ENCODE measurements around the gene CEP85. TPM values are rescaled to one million over a fixed set of nuclear protein-coding genes. Genes with fewer than 3 reads are reported as not detected.
"Not testable (repeated sequence)": the region's sequence is repeated elsewhere in the genome, so short reads cannot be mapped to it uniquely, and the experiment has no call there.

Gene CEP85
- total RNA-seq, 1 donor from 2014 or later: 8.4 TPM

DNA sequence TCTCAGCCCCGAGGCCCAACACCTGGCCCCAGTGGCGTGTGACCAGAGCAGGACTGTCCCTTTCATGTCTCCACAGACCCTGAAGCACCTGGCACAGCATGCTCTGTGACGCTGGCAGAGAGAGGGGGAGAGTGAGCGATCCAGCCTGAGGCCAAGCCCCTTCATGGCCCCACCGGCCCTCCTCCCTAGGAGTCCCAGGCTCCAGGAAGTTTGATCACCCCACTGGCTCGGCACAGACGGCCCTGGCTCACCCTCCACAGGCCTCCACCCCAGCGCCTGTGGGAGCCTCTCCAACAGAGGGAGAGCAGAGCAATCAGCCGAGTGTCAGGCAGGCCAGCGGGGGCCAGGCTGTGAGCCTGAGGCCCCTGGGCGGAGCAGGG lies 56.9 kb downstream of the CEP85 start:
- FAIRE-seq (no peak), DNase-seq (ENCODE audit: low read depth) (no peak)
- H3K36me3 ChIP-seq (ENCODE audit: control insufficient read depth, insufficient read depth, low read length): no peaks in the 10 kb centered on the region
- TF ChIP-seq, protein P1, sequence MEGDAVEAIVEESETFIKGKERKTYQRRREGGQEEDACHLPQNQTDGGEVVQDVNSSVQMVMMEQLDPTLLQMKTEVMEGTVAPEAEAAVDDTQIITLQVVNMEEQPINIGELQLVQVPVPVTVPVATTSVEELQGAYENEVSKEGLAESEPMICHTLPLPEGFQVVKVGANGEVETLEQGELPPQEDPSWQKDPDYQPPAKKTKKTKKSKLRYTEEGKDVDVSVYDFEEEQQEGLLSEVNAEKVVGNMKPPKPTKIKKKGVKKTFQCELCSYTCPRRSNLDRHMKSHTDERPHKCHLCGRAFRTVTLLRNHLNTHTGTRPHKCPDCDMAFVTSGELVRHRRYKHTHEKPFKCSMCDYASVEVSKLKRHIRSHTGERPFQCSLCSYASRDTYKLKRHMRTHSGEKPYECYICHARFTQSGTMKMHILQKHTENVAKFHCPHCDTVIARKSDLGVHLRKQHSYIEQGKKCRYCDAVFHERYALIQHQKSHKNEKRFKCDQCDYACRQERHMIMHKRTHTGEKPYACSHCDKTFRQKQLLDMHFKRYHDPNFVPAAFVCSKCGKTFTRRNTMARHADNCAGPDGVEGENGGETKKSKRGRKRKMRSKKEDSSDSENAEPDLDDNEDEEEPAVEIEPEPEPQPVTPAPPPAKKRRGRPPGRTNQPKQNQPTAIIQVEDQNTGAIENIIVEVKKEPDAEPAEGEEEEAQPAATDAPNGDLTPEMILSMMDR (IDR thresholded peaks at IDR 0.05; ENCODE audit: insufficient read depth, low read length, severe bottlenecking): no peak
- no peak overlapping the region for H3K4me3 ChIP-seq (ENCODE audit: low read depth, low read length)
- no peaks in the 10 kb centered on the region for H3K27me3 ChIP-seq (ENCODE audit: control insufficient read depth, insufficient read depth, low read length)

DNA sequence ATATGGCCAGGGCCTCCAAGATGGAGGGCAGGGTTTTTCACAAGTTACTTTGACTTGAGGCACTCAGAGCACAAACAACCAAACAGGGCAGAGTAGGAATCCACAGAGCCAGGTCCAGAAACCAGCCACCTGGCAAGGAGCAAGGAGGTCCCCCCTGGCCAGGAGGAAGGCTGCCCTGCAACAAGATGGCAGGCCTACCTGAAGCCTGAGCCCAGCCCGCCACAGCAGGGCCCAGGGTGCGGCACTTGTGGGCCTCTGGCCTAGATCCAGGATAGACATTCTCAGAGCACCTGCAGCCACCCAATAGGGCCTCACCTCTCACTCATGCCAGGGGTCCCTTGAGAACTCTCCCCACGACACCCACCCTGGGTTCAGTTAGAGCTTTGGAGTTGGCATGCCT lies 57.4 kb downstream of the CEP85 start:
- no peaks in the 10 kb centered on the region for H3K36me3 ChIP-seq (ENCODE audit: control insufficient read depth, insufficient read depth, low read length)
- H3K27me3 ChIP-seq (ENCODE audit: control insufficient read depth, insufficient read depth, low read length): no peaks in the 10 kb centered on the region
- FAIRE-seq (no peak), DNase-seq (ENCODE audit: low read depth) (no peak)
- no peak overlapping the region for H3K4me3 ChIP-seq (ENCODE audit: low read depth, low read length)
- TF ChIP-seq, protein P1 (IDR thresholded peaks at IDR 0.05; ENCODE audit: insufficient read depth, low read length, severe bottlenecking): no peak

DNA sequence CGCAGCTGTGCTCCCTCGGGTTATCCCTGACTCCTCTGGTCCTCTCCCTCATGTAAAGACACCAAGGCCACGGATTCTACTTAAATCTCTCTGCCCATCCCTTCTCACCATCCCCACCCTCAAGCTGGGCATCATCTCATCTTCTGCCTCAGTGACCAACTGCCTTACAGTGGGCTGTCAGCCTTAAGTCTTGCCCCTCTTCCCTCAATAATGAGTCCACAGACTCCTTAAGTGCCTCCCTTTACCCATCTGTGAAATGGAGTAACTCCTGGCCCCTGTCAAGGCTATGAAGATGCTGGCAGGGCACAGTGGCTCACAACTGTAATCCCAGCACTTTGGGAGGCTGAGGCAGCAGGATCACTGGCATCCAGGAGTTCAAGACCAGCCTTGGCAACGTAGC lies 57.9 kb downstream of the CEP85 start:
- H3K27me3 ChIP-seq (ENCODE audit: control insufficient read depth, insufficient read depth, low read length): no peaks in the 10 kb centered on the region
- H3K36me3 ChIP-seq (ENCODE audit: control insufficient read depth, insufficient read depth, low read length): no peaks in the 10 kb centered on the region
- no peak overlapping the region for H3K4me3 ChIP-seq (ENCODE audit: low read depth, low read length)
- TF ChIP-seq, protein P1 (IDR thresholded peaks at IDR 0.05; ENCODE audit: insufficient read depth, low read length, severe bottlenecking): no peak
- FAIRE-seq: no peak
- DNase-seq (ENCODE audit: low read depth): no peak

DNA sequence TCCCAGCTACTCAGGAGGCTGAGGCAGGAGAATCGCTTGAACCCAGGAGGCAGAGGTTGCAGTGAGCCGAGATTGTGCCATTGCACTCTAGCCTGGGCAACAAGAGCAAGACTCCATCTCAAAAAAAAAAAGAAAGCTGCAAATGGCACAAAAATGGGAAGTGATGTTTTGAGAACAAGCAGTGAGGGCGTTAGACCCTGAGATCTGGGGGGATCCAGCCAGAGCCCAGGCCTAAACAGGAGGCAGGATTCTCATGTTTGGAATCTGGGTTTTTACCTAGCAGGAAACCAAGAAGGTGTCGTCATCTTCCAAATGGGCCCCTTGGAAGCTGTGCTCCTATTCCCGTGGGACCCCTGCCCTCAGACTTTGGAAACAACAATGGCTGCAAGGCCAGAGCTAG lies 58.7 kb downstream of the CEP85 start:
- H3K27me3 ChIP-seq (ENCODE audit: control insufficient read depth, insufficient read depth, low read length); H3K4me3 ChIP-seq (ENCODE audit: low read depth, low read length); H3K36me3 ChIP-seq (ENCODE audit: control insufficient read depth, insufficient read depth, low read length); FAIRE-seq; DNase-seq (ENCODE audit: low read depth): not testable (repeated sequence)

DNA sequence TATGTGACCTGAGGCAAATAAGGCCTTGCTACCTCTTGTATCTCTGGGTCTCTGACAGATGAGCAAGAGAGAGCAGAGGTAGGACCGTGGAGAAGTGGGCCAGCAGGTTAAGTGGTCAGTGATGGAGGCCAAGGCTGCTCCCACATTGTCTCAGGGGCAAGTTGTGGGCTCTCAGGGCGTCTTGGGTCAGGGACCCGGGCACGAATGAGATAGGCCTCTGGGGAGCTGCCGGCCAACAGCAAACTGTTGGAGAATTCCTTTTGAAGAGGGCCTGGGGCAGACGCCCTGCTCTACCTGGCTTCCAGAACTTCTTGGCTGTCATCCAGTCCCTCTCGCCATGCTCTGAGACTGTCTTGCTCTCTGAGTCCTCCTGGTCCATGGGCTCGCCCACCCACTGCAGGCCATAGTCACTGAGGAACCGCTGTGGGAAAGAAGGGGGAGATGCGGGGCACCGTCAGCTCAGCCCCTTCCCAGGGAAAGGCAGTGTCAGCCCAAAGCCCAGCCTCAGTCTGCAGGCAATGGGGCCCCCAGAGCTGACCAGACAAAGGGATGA lies 60.0 kb downstream of the CEP85 start:
- Histone ChIP-seq H3K36me3 (ENCODE audit: control insufficient read depth, insufficient read depth, low read length) (no peaks in the 10 kb centered on the region), H3K4me3 (ENCODE audit: low read depth, low read length) (no peak overlapping the region), H3K27me3 (ENCODE audit: control insufficient read depth, insufficient read depth, low read length) (no peaks in the 10 kb centered on the region)
- DNase-seq (ENCODE audit: low read depth): no peak
- TF ChIP-seq, protein P1 (IDR thresholded peaks at IDR 0.05; ENCODE audit: insufficient read depth, low read length, severe bottlenecking): no peak
- no peak for FAIRE-seq

DNA sequence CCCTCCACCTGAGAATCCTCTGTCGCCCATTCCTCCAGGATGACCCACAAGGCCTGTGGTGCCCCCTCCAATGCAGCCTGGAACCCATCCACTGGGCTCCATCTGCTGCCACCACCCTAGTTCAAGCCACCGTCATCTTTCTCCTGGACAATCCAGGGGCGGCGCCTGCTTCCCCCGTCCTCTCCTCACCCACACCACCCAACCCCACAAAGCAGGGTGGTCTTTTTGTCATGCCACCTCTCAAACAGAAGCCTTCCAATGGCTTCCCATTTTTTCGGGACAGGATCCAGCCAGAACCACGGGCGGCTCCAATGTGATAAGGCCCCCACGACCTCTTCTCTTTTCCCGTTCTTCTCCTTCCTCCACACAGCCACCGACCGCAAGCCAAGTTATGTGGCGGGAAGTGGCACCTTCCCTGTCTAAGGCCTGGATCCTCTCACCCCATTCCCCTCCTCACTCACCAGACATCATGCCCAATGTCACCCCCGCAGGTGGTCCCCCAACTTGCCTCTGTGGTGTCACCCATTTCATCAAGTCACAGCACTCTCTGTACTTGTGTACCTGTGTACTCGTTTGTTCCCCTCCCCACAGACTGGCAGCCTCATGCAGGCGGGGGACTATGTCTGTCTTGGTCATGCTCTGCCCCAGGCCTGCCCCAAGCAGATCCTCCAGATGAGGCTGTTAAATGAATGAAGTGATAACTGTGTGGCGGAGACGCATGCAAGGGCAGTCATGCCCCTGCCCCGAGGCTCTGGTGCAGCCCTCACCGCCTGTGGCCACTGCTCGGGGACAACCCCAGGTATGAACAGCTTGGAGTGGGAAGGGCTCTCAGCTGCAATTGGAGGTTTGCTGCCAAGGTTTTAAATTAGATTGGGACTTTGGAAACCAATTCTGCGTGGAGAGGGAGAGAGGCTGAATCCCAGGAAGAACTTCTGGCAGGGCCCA lies 61.5 kb downstream of the CEP85 start:
- Histone ChIP-seq H3K36me3 (ENCODE audit: control insufficient read depth, insufficient read depth, low read length) (no peaks in the 10 kb centered on the region), H3K4me3 (ENCODE audit: low read depth, low read length) (no peak overlapping the region), H3K27me3 (ENCODE audit: control insufficient read depth, insufficient read depth, low read length) (no peaks in the 10 kb centered on the region)
- DNase-seq (ENCODE audit: low read depth) (no peak), FAIRE-seq (no peak)
- TF ChIP-seq, protein P1 (IDR thresholded peaks at IDR 0.05; ENCODE audit: insufficient read depth, low read length, severe bottlenecking): no peak
